Measurements from ENCODE around the gene TMEM161B. TPM values are rescaled to one million over a fixed set of nuclear protein-coding genes. Genes with fewer than 3 reads are reported as not detected.
A peak's percentile ranks its signal among the peaks of the same experiment; 100 is the strongest.
"Not testable (repeated sequence)": the region's sequence is repeated elsewhere in the genome, so short reads cannot be mapped to it uniquely, and the experiment has no call there.

The TMEM161B gene
- total RNA-seq, 1 experiment from 2014 or later = 13.0 TPM

- DNase-seq (ENCODE audit: low read depth) = no peak
Observed at GRCh38 chr5:88188458-88189132, 80.0 kb downstream of the TMEM161B start.

- DNase-seq (ENCODE audit: low read depth) = no peak
Observed at GRCh38 chr5:88183255-88183654, 85.4 kb downstream of the TMEM161B start.

GRCh38 chr5:88177486-88177885, 91.2 kb downstream of the TMEM161B start:
- not testable (repeated sequence) for DNase-seq (ENCODE audit: low read depth)

DNA sequence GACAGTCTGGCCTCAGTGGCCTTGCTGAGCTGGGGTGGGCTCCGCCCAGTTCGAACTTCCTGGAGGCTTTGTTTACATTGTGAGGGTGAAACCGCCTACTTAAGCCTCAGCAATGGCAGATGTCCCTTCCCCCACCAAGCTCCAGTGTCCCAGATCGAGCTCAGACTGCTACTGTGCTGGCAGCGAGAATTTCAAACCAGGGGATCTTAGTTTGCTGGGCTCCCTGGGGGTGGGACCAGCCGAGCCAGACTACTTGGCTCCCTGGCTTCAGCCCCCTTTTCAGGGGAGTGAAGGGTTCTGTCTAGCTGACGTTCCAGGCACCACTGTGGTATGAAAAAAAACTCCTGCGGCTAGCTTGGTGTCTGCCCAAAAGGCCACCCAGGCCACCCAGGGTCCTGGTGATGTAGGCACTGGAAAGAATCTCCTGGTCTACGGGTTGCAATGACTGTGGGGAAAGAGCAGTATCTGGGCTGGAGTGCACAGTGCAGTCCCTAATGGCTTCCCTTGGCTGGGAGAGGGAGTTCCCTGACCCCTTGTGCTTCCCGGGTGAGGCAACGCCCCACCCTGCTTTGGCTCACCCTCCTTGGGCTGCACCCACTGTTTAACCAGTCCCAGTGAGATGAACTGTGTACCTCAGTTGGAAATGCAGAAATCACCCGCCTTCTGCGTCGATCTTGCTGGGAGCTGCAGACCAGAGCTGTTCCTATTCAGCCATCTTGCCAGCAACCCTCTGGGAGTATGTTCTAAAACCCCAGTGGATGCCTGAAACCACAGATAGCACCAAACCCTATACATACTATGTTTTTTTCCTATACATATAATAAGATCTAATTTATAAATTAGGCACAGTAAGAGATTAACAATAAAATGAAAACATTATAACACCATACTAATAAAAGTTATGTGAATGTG, 95.5 kb downstream of the TMEM161B start:
- DNase-seq (ENCODE audit: low read depth) = peak; percentile 12

- DNase-seq (ENCODE audit: low read depth) = no peak
Observed at GRCh38 chr5:88159591-88159990, 109.1 kb downstream of the TMEM161B start.

GRCh38 chr5:88158056-88158455, 110.6 kb downstream of the TMEM161B start:
- no peak for DNase-seq (ENCODE audit: low read depth)

DNA sequence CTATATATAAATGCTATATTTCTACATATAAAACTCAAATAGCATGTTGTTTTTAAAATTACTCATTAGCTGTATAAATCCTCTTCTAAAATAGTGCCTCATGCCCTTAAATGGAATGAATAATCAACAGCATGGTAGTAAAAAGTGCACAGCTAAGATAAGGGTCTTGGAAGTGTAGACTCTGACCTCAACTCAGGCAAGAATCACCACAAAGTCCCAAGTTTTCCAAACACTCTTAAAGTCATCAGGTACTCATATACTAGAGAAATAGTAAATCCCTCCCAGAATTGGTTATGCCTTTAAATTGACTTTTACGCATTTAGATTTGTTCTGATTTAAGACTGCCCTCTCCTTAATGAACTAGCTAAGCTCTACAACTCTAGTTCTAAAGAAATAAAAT, 113.8 kb downstream of the TMEM161B start:
- no peak for DNase-seq (ENCODE audit: low read depth)

GRCh38 chr5:88150747-88151146, 117.9 kb downstream of the TMEM161B start:
- no peak for DNase-seq (ENCODE audit: low read depth)

- no peak for DNase-seq (ENCODE audit: low read depth)
Observed at GRCh38 chr5:88145611-88146467, 122.8 kb downstream of the TMEM161B start.

GRCh38 chr5:88145221-88145610, 123.4 kb downstream of the TMEM161B start:
- no peak for DNase-seq (ENCODE audit: low read depth)

Small RNA genes lying within 50 kb of the gene (small RNA-seq; reads per million reads assigned to genes)
- gene RNA5SP187 = not detected

All from HT1080 (cell line).